HUES64 (cell line): Measurements from ENCODE around the gene ACTN1. TPM values are rescaled to one million over a fixed set of nuclear protein-coding genes. Genes with fewer than 3 reads are reported as not detected.
"Not testable (repeated sequence)": the region's sequence is repeated elsewhere in the genome, so short reads cannot be mapped to it uniquely, and the experiment has no call there.

Experiments used
- H3K27ac ChIP-seq: 2 replicates; pipeline ENCODE4 v1.7.0; 2013; ENCODE audit warnings: low read depth, low read length, inconsistent platforms
- H3K27me3 ChIP-seq: 2 replicates; pipeline ENCODE4 v1.6.1; 2013; ENCODE audit warnings: mild to moderate bottlenecking, low read length; ENCODE audit not compliant: insufficient read depth
- H3K36me3 ChIP-seq: 2 replicates; pipeline ENCODE4 v1.6.1; 2013; ENCODE audit warnings: mild to moderate bottlenecking, low read length; ENCODE audit not compliant: insufficient read depth
- H3K4me1 ChIP-seq: 2 replicates; pipeline ENCODE4 v1.6.1; 2013; ENCODE audit warnings: mild to moderate bottlenecking, low read length, moderate library complexity; ENCODE audit not compliant: insufficient read depth
- H3K4me3 ChIP-seq: 2 replicates; pipeline ENCODE4 v1.5.1; 2013; ENCODE audit warnings: mild to moderate bottlenecking, low read length, moderate library complexity
- H3K9ac ChIP-seq: 2 replicates; pipeline ENCODE4 v1.6.1; 2013; ENCODE audit warnings: mild to moderate bottlenecking, low read depth, low read length
- H3K9me3 ChIP-seq: 2 replicates; pipeline ENCODE4 v1.6.1; 2013; ENCODE audit warnings: low read depth, low read length; ENCODE audit not compliant: insufficient read depth
- WGBS: fragments of 150-250, 120-280 bp; methylation state at CpG from one replicate; pipeline ENCODE4 v1.1.7; 2013; ENCODE audit warnings: missing lambda C conversion rate; 5-methylcytosine and 5-hydroxymethylcytosine counted together
- polyA plus RNA-seq, 2 experiments: library from polyadenylated mRNA; stranded (reverse); fragments of 50-300 nt; gene quantifications; one replicate each; pipeline ENCODE4 v1.2.3, GENCODE V29; 2013

ACTN1 gene
- 156 TPM for polyA plus RNA-seq (2013, experiment 1 of 2)
- polyA plus RNA-seq (2013, experiment 2 of 2) = 157 TPM

DNA sequence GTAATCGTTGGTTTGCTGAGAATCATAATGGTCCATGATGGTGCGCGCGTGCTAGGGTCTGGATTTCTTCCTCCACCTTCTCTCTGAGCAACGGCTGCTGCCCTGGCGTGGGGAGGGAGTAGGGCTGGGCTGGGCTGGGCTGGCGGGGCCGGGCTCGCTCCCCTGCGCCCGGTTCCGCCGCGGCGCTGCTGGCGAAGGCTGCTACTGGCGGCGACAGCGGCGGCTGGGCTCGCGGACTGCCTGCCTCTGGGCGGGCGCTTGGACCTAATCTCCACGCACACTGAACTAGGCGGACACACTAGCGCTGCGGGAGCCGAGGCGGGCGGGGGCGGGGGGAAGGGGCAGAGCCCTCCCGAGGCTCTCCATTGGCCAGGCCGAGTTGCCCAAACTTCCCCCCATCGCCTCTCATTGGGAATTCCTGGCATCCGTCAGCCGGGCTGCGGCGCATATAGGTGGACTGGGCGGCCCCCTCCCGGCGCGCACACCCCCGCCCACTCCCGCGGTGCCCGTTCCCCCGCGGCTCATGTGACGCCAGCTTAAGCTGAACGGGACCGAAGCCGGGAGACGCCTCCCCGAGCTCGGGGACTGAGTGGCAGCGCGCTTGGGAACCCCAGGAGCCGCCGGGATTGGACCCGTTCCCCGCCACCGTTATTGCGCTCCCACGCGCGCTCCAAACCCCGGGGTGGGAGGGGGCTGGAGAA, at the start of gene ACTN1:
ACTN1 (minus strand) TSS at position 282 of the 701 bp plus-strand sequence; CDS start at position 36, 246 bp downstream.
- Histone ChIP-seq H3K27ac (peak within 1 kb of the TSS; percentile 99), H3K9ac (peak within 1 kb of the TSS; percentile 98), H3K36me3 (peaks cover 28% of the 10 kb centered on the region), H3K27me3 (0 out of 2 replicates have a peak, but pooled peaks cover 5% of the 10 kb centered on the region), H3K4me3 (peak within 1 kb of the TSS; percentile 99), H3K4me1 (peaks cover 30% of the 10 kb centered on the region), H3K9me3 (no peaks in the 10 kb centered on the region)
- under 1% methylated on average over 67 of the region's 68 CpGs for WGBS

GRCh38 chr14:69027242-69027913, 48.3 kb upstream of the ACTN1 start:
- 63% methylated on average over 1 of the region's 1 CpG for WGBS
- H3K27me3 ChIP-seq = no peaks in the 10 kb centered on the region
- no peaks in the 10 kb centered on the region for H3K9me3 ChIP-seq

GRCh38 chr14:69023035-69023434, 43.9 kb upstream of the ACTN1 start:
- Histone ChIP-seq H3K27ac (no peak overlapping the region), H3K27me3 (no peaks in the 10 kb centered on the region), H3K4me3 (no peak overlapping the region), H3K9ac (no peak overlapping the region), H3K4me1 (peaks cover 8% of the 10 kb centered on the region), H3K9me3 (no peaks in the 10 kb centered on the region), H3K36me3 (no peaks in the 10 kb centered on the region)
- WGBS = 92% methylated on average over 4 of the region's 4 CpGs

More at GRCh38 chr14:69027242-69027913, 48.3 kb upstream of the ACTN1 start:
- Histone ChIP-seq H3K27ac (no peak overlapping the region), H3K4me3 (no peak overlapping the region), H3K4me1 (0 out of 2 replicates have a peak, but pooled peaks cover 5% of the 10 kb centered on the region), H3K36me3 (no peaks in the 10 kb centered on the region), H3K9ac (no peak overlapping the region)

DNA sequence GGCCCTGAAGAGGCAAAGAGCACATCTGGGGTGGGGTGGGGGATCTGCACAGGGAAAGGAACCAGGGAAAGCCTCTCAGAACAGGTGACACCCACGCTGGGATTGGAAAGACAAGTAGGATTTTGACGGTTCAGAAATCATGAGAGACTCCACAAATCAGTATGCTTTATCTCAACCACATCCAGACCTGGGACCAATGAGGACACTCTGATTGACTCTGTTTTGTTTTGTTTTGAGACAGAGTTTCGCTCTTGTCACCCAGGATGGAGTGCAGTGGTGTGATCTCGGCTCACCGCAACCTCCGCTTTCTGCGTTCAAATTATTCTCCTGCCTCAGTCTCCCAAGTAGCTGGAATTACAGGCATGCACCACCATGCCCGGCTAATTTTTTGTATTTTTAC, 43.0 kb upstream of the ACTN1 start:
- not testable (repeated sequence) for H3K9ac ChIP-seq, H3K4me1 ChIP-seq, H3K9me3 ChIP-seq, H3K27me3 ChIP-seq, H3K27ac ChIP-seq, H3K36me3 ChIP-seq, H3K4me3 ChIP-seq
- 92% methylated on average over 8 of the region's 8 CpGs for WGBS

DNA sequence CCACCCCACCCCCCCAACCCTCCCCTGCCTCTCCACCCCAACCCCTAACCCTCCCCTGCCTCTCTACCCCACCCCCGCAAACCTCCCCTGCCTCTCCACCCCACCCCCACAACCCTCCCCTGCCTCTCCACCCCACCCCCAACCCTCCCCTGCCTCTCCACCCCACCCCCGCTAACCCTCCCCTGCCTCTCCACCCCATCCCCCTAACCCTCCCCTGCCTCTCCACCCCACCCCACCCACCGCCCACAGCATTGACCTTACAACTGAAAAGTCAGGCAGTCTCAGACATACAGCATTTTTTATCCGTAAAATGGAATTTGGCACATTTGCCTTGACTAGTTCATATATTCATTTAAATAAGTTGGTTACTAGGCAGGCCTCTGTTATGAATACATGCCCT, 38.6 kb upstream of the ACTN1 start:
- WGBS = 84% methylated on average over 2 of the region's 4 CpGs
- Histone ChIP-seq H3K9ac (no peak overlapping the region), H3K27ac (no peak overlapping the region), H3K4me1 (peaks cover 19% of the 10 kb centered on the region), H3K4me3 (no peak overlapping the region), H3K27me3 (no peaks in the 10 kb centered on the region), H3K9me3 (no peaks in the 10 kb centered on the region), H3K36me3 (no peaks in the 10 kb centered on the region)

DNA sequence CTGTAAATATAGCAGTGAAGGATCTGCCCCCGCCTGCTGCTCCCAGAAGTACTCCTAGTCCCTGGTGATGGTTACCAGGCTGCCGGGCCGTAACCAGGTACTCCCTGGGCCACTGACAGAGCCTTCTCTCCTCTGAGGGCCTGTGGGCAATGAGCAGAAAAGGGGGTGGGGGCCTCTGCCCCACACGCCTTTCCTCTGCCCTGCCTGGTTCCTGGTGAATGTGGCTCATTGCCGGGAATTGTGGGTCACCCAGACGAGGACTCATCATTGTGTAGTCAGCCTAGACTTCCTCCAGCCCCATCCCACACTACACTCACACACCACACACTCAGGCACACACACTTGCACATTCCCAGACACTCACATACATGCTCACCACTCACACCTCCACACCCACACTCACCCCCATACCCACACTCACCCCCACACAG, 35.7 kb upstream of the ACTN1 start:
- 90% methylated on average over 6 of the region's 6 CpGs for WGBS
- no peak overlapping the region for H3K27ac ChIP-seq
- H3K4me1 ChIP-seq = peaks cover 19% of the 10 kb centered on the region
- no peak overlapping the region for H3K4me3 ChIP-seq
- no peaks in the 10 kb centered on the region for H3K27me3 ChIP-seq
- no peaks in the 10 kb centered on the region for H3K36me3 ChIP-seq
- no peak overlapping the region for H3K9ac ChIP-seq
- no peaks in the 10 kb centered on the region for H3K9me3 ChIP-seq

DNA sequence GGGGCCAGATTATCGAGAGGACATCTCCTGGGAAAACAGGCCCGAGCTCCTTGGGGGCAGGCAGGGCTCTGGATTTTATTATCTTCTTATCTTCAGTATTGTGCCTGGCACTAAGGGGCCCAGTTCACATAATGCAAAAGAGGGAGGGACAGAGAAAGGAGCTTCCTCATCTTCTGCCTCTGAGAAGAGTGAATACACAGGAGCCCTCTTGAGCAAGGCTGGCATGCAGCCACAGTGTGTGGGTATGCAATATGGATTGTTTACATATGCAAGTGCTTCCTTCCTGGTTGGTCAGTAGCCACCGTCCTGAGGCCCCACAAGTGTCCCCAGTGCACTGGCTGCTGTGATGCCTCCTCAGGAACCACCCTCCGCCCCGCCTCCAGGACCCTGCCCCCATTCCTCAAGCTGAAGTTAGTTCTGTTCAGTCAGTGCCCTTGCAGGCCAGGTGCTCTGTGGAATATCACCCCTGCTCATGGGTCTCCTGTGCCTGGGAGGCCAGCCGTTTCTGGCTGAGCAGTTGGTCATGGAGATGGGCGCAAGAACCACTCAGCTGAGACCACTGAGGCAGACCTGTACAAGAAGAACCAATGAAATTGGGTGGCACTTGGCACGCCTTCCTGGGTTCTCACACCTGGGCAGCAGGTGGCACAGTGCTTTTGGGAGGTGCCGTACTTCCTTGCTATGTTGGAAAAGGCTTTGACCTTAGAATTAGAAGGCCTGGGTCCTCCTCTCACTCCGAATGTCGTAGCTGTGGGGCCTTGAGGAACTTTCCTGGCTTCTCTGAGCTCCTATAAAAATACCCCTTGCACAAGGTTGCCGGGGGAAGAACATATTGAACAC, 35.1 kb upstream of the ACTN1 start:
- Histone ChIP-seq H3K9me3 (no peaks in the 10 kb centered on the region), H3K9ac (no peak overlapping the region), H3K27ac (peak overlapping the region; percentile 25; the same call in 1 of the 2 replicates), H3K36me3 (no peaks in the 10 kb centered on the region), H3K27me3 (no peaks in the 10 kb centered on the region), H3K4me3 (no peak overlapping the region), H3K4me1 (peaks cover 19% of the 10 kb centered on the region)
- 69% methylated on average over 12 of the region's 12 CpGs for WGBS

- peaks cover 12% of the 10 kb centered on the region for H3K4me1 ChIP-seq
- no peaks in the 10 kb centered on the region for H3K27me3 ChIP-seq
- no peak overlapping the region for H3K9ac ChIP-seq
- H3K27ac ChIP-seq = no peak overlapping the region
- no peaks in the 10 kb centered on the region for H3K36me3 ChIP-seq
- 91% methylated on average over 3 of the region's 5 CpGs for WGBS
- no peaks in the 10 kb centered on the region for H3K9me3 ChIP-seq
- no peak overlapping the region for H3K4me3 ChIP-seq
Measured at GRCh38 chr14:69012256-69012953, 33.3 kb upstream of the ACTN1 start.

GRCh38 chr14:69010648-69011047, 31.5 kb upstream of the ACTN1 start:
- 100% methylated on average over 1 of the region's 1 CpG for WGBS
- H3K27ac ChIP-seq = no peak overlapping the region
- H3K9me3 ChIP-seq = no peaks in the 10 kb centered on the region
- no peaks in the 10 kb centered on the region for H3K27me3 ChIP-seq
- no peak overlapping the region for H3K9ac ChIP-seq
- peaks cover 11% of the 10 kb centered on the region; the same call in 1 of the 2 replicates for H3K4me1 ChIP-seq
- H3K4me3 ChIP-seq = no peak overlapping the region
- no peaks in the 10 kb centered on the region for H3K36me3 ChIP-seq

DNA sequence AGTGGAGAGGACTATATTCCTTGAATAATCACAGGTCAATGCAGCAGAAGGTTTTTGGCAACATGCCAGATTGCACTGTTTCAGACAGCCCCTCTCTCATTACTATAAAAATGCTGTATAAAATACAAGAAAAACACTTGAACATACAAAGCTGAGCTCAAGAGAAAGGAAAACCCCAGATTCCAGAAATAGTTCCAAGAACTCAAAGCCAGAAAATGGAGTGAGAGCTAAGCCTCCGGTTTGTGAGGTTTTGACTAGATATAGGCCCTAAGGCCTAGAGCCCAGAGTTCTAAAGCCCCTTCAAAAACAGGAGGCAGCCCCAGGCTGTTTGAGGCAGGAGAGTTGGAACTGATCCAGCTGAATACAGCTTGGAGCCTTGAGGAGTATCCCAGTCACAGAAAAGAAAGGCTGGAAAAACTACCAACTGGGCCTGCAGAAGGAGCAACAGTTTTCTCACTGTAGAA, 29.4 kb upstream of the ACTN1 start:
- H3K9ac ChIP-seq = no peak overlapping the region
- H3K4me1 ChIP-seq = peaks cover 18% of the 10 kb centered on the region
- no peaks in the 10 kb centered on the region for H3K27me3 ChIP-seq
- H3K27ac ChIP-seq = no peak overlapping the region
- H3K36me3 ChIP-seq = no peaks in the 10 kb centered on the region
- H3K9me3 ChIP-seq = no peaks in the 10 kb centered on the region
- 88% methylated on average over 1 of the region's 1 CpG for WGBS
- H3K4me3 ChIP-seq = no peak overlapping the region
